H1 (cell line): ENCODE measurements around the gene USP13.

Source experiments
- RAD21 ChIP-seq, 2 experiments: IDR thresholded peaks in 1 of 2; conservative IDR thresholded peaks in 1 of 2; 2 replicates each; pipeline ENCODE4 v1.6.1; 2011; ENCODE audit warnings: low read depth in 2 of 2, low read length in 2 of 2, improper control_type of control experiment in 1 of 2, inconsistent platforms in 1 of 2, mild to moderate bottlenecking in 1 of 2, moderate library complexity in 1 of 2
- YY1 ChIP-seq: IDR thresholded peaks from 2 replicates; pipeline ENCODE4 v1.6.1; 2011; ENCODE audit warnings: low read depth, mild to moderate bottlenecking, low read length
- TF ChIP-seq, protein P1 (sequence below), 3 experiments: IDR thresholded peaks; 1 replicate in 2 of 3; 2 replicates in 1 of 3; pipeline versions ENCODE4 v1.5.1 to v1.6.1; 2011; ENCODE audit warnings: low read length in 3 of 3, mild to moderate bottlenecking in 3 of 3, inconsistent platforms in 2 of 3, low read depth in 1 of 3, moderate library complexity in 1 of 3; ENCODE audit not compliant: insufficient read depth in 1 of 3; ENCODE audit errors: control extremely low read depth in 1 of 3

DNA sequence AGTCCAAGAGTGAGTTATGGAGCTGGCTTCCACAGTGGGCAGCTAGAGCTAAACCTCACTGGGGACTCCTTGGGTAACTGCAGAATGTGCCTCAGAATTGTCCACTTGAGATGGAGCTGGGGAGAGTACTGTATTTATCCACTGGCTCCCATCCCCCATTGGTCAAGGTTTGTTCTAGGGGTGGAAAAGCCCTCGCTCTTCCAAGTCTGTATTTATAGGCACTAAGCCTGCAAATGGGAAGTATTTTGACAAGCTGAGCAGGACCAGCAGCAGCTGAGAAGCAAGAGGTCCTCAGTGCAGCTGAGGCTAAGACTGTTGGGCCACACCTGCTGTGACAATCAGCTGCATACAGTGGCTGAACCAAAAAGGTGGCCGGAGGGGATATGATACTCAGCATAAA lies 5.8 kb downstream of the USP13 start:
- TF ChIP-seq YY1, result no peak
- no peak for TF ChIP-seq RAD21 (IDR thresholded peaks at IDR 0.05 in 1 of 2, conservative IDR thresholded peaks at IDR 0.05 in 1 of 2; ENCODE audit: low read depth in 2 of 2, low read length in 2 of 2)
- TF ChIP-seq, protein P1, sequence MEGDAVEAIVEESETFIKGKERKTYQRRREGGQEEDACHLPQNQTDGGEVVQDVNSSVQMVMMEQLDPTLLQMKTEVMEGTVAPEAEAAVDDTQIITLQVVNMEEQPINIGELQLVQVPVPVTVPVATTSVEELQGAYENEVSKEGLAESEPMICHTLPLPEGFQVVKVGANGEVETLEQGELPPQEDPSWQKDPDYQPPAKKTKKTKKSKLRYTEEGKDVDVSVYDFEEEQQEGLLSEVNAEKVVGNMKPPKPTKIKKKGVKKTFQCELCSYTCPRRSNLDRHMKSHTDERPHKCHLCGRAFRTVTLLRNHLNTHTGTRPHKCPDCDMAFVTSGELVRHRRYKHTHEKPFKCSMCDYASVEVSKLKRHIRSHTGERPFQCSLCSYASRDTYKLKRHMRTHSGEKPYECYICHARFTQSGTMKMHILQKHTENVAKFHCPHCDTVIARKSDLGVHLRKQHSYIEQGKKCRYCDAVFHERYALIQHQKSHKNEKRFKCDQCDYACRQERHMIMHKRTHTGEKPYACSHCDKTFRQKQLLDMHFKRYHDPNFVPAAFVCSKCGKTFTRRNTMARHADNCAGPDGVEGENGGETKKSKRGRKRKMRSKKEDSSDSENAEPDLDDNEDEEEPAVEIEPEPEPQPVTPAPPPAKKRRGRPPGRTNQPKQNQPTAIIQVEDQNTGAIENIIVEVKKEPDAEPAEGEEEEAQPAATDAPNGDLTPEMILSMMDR (IDR thresholded peaks at IDR 0.05; ENCODE audit: control extremely low read depth in 1 of 3, insufficient read depth in 1 of 3, low read depth in 1 of 3, low read length in 3 of 3), result no peak
